GM12875 (cell line): ENCODE results near the gene KRT84.

ENCODE experiments used
- H3K4me3 ChIP-seq: one replicate; pipeline ENCODE4 v1.5.1; 2011; ENCODE audit warnings: low read depth, low read length, control low read depth
- TF ChIP-seq, protein P1 (sequence below): IDR thresholded peaks from 2 replicates; pipeline ENCODE4 v1.5.1; 2011; ENCODE audit warnings: low read depth, mild to moderate bottlenecking, control low read depth, inconsistent platforms, low read length, moderate library complexity, borderline replicate concordance; ENCODE audit not compliant: insufficient read depth

The KRT84 gene

DNA sequence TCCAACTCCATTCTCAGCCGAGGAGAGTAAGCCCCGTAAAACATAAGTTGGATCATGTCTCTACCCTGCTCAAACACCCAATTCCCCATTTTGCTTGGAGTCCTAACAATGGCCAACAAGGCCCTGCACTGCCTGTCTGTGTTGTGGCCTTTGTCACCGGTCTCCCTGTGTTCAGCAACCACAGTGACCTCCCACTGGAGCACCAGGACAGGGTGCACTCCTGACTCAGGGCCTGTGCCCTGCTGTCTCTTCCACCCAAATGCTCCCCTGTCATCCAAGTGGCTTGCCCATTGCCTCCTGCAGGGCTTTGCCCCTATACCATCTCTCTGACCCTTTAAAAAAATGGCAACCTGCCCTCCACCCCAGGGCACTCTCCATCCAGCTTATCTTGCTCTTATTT, 13.7 kb downstream of the KRT84 start:
- no peak overlapping the region for H3K4me3 ChIP-seq
- TF ChIP-seq, protein P1, sequence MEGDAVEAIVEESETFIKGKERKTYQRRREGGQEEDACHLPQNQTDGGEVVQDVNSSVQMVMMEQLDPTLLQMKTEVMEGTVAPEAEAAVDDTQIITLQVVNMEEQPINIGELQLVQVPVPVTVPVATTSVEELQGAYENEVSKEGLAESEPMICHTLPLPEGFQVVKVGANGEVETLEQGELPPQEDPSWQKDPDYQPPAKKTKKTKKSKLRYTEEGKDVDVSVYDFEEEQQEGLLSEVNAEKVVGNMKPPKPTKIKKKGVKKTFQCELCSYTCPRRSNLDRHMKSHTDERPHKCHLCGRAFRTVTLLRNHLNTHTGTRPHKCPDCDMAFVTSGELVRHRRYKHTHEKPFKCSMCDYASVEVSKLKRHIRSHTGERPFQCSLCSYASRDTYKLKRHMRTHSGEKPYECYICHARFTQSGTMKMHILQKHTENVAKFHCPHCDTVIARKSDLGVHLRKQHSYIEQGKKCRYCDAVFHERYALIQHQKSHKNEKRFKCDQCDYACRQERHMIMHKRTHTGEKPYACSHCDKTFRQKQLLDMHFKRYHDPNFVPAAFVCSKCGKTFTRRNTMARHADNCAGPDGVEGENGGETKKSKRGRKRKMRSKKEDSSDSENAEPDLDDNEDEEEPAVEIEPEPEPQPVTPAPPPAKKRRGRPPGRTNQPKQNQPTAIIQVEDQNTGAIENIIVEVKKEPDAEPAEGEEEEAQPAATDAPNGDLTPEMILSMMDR, result no peak

DNA sequence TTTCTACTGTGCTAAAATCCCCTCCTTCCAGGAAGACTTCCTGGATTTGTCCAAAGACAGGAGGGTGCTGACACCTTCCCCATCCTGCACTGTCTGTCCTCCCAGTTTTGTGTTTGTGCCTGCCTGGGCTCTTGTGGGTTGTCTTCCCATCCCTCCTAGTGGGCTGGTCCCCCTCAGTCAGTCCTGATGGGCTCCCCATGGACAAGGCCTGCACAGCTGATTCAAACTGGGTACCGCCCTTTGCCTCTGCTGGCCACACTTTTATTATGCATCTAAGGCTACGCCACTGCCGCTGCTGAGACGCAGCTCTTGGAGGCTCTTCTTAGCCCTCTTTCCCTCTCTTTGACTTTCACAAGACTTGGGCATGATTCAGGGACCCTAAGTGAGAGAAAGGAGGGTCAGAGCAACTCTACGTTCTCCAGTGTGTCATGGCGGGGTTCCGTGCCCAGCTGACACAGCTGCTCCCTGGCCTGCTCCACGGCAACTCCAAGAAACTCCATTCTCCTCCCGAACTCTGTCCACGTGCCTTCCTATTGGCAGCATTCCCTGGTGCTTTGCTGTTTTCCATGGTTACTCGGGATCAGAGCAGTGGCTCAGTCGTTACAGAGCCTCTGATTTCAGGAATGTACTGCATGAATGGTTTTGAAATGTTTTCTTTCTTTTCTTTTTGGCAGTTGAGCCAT, 14.4 kb downstream of the KRT84 start:
- no peak overlapping the region for H3K4me3 ChIP-seq
- TF ChIP-seq, protein P1, result no peak

DNA sequence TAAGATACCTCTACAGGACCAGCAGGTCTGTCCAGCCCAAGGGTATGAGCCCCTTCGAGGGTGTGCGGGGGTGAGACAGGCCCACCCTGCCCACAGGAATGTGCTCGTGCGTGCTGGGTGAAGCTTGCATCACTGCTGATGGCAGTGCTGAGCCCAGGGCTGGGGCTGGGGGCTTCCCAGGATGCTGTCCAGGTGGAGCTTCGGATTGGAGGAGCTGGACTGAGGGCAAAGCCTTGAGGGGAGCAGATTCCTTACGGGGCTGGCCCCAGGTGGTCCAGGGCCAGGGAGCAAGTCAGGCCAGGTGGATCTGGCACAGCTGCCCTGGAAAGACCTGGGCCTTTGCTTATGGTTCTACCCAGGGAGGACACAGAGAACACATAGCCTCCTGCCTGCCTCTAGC, 15.6 kb downstream of the KRT84 start:
- TF ChIP-seq, protein P1, result no peak
- no peak overlapping the region for H3K4me3 ChIP-seq

GRCh38 chr12:52369211-52369610, 16.2 kb downstream of the KRT84 start:
- TF ChIP-seq, protein P1, result no peak
- H3K4me3 ChIP-seq, result no peak overlapping the region

DNA sequence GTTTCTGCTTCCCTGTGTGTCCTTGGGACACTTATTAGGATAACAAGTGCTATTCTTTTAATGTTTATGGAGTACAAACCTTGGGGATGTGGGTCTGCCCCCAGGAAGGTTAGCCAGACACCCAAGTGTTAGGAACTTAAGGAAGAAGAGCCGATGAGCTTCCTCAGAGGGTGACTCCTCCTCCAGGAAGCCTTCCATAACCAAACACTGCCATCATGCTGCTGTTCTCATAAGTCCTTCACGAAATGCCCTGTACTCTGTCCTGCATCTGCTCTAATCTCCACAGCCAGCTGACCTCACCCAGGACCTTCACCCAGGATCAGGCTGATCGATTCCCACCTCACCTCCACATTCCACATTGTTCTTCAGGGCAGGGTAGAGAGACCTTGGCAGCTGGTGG, 16.9 kb downstream of the KRT84 start:
- H3K4me3 ChIP-seq, result no peak overlapping the region
- TF ChIP-seq, protein P1, result no peak

DNA sequence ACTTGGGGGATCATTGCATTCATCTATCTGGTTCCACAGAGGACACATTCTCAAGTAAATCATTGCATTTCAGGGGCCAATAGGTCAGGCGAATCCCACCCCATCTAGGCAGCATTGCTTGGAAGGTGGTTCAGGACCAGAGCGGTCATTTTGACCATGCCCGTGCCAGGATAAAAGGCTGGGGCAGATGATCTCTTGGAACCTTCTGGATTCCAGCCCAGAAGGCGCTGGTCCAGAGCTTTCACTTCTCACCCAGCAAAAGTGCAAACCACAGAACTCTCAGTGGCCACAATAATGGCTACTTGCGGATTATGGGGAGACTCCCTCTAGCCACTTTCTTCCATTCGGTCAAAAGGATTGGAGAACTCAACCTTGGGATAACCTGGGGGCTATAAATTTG, 17.6 kb downstream of the KRT84 start:
- TF ChIP-seq, protein P1, result no peak
- H3K4me3 ChIP-seq, result no peak overlapping the region

GRCh38 chr12:52366738-52367485, 18.5 kb downstream of the KRT84 start, which contains the start of gene KRT85:
KRT85 (minus strand) TSS chr12:52367481; CDS start chr12:52367405, 76 bp downstream.
- TF ChIP-seq, protein P1, result no peak

More at GRCh38 chr12:52366738-52367485, 18.5 kb downstream of the KRT84 start, which contains the start of gene KRT85:
- no peak within 1 kb of the TSS for H3K4me3 ChIP-seq
